Measurements from ENCODE around the gene VPS37C.

VPS37C gene

GRCh38 chr11:61154528-61154927 lies 6.7 kb downstream of the VPS37C start:
- no peak for DNase-seq (ENCODE audit: low read depth in 2 of 2)

DNA sequence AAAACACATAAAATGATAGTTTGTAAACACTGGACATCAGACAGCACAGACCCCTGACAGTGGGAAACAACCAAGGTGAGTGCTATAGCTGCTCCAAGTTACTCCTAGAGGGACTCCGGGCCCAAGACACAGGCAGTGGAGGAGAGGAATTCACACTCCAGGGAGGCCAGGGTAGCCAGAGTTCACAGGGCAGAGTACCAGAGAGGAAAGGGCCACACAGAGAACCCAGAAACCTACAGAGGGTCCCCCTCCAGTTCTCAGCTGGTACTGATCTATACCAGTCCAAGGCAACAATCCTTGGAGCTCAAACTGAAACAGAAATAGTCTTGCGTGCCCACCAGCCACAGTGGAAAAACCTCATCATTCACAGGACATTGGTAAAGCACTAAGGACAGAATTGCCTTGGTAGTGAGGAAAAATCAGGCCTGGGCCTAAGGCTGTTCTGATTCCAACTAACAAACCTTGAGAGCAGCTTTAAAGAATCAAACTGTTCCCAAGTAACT lies 7.6 kb downstream of the VPS37C start:
- DNase-seq (ENCODE audit: low read depth in 2 of 2): no peak

DNA sequence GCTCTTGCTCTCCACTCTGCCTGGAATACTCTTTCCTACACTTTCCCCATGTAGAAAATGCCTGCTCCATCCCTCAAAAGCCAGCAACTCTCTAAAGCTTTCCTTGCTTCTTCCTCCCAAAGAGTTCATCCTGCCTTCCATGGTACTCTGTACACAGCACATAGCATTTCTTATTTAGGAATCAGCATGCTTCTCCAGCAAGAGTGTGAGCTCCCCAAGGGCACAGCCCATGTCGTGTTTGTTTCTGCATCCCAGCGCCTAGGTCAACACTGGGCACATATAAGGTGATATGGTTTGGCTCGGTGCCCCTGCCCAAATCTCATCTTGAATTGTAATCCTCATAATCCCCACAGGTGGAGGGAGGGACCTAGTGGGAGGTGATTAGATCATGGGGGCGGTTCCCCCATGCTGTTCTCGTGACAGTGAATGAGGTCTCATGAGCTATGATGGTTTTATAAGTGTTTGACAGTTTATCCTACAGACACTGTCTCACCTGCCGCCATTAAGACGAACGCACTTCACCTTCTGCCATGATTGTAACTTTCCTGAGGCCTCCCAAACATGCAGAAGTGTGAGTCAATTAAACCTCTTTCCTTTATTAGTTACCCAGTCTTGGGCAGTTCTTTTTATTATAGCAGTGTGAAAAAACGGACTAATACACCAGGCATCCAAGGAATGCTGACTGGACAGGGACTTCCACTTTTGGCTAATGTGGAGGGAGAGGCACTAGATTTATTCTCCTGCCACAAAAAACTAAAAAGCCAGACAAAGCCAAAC lies 8.2 kb downstream of the VPS37C start:
- no peak for DNase-seq (ENCODE audit: low read depth in 2 of 2)

- DNase-seq (ENCODE audit: low read depth in 2 of 2): no peak
Observed at GRCh38 chr11:61151545-61152252, 9.5 kb downstream of the VPS37C start.

- no peak for DNase-seq (ENCODE audit: low read depth in 2 of 2)
Observed at GRCh38 chr11:61150706-61151544, 10.3 kb downstream of the VPS37C start.

- DNase-seq (ENCODE audit: low read depth in 2 of 2): no peak
Observed at GRCh38 chr11:61149624-61150615, 11.3 kb downstream of the VPS37C start.

DNA sequence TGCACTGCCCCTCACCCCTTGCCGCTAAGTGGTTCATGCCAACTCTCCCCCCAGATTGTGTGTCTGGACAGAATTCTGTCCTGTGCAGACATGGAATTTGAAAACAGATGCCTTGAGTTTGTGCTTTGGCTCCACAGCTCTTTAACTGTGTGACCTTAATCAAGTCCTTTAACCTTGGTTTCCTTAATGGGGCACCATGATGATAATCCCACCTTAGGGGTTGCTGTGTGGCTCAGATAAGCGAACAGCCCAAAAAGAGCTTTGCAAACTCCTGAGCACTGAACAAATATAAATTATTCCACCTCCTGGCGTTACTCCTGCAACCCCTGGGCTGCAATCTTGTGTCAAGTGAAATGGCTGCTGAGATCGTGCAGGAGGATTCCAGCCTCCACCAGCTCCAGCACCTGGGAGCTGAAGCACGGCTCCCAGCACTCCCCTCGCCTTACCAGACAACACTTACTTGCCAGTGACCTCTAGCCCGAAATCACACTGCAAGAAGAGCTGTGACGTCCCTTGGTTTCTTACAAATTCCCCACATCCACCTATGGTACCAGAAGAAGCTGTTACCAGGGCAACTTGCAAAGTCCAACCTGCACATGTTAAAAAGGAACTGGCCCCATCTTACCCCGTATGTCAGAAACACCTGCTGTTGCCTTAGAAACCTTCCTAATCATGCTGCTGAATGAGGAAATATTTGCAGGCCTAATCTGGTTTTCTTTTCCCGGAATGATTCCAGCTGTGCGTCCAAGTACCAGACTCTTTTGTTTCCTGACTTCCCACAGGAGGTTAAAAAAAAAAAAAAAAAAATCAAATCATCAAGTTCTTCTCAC lies 13.2 kb downstream of the VPS37C start:
- no peak for DNase-seq (ENCODE audit: low read depth in 2 of 2)

- DNase-seq (ENCODE audit: low read depth in 2 of 2): no peak
Observed at GRCh38 chr11:61147271-61147670, 14.0 kb downstream of the VPS37C start.

GRCh38 chr11:61146416-61146815 lies 14.8 kb downstream of the VPS37C start:
- no peak for DNase-seq (ENCODE audit: low read depth in 2 of 2)

- no peak for DNase-seq (ENCODE audit: low read depth in 2 of 2)
Observed at GRCh38 chr11:61145228-61146005, 15.8 kb downstream of the VPS37C start.

- DNase-seq (ENCODE audit: low read depth in 2 of 2): no peak
Observed at GRCh38 chr11:61144511-61145179, 16.6 kb downstream of the VPS37C start.

DNA sequence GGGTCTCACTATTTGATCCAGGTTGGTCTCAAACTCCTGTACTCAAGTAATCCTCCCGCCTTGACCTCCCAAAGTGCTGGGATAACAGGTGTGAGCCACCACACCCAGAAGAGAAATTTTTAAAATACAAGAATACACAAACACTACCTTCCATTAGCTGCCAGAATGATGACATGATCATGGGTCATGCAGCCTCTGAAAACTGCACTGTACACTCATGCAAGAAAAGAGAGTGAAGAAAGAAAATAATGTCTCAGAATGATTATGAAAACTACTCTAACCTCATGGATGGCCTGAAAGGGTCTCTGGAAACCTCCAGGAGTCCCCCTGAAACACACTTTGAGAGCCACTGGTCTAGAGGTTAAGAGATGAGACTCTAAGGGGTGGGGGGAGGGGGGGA lies 18.8 kb downstream of the VPS37C start:
- no peak for DNase-seq (ENCODE audit: low read depth in 2 of 2)

DNA sequence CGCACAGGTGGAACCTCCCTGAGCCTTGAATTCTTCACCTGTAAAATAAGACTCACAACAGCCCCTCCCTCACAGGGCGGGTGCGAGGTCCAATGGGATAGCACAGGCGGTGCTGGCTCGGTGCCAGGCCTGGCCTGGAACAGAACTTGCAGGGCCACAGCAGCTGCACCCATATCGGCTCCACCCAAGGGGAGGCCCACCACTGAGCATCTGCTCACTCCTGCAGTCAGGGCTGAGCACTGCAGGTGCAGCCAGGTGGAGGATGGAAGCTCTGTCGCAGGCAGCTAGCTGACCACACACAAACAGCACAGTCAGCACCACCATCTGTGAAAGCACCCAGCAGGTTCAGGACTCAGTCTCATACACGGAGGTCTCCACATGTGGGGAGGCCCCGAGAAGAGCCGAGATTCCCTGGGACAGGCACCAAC lies 19.6 kb downstream of the VPS37C start:
- no peak for DNase-seq (ENCODE audit: low read depth in 2 of 2)

DNA sequence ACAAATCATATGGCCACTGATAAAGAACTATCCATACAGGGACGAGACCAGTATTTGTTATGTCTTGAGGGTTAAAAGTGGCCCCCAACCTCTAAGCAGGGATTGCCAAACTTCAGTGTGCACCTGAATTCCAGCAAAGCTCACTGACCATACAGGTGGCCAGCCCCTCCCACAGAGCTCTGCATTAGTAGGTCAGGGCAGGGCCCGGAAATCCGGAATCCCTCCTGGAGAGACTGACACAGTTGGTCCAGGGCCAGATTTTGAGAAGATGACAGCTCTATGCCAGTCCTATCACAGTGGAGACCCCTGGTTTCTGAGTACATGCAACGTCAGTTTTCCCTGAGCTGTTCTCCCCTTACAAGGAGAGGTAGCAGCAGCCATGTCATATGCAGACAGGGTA lies 20.8 kb downstream of the VPS37C start:
- DNase-seq (ENCODE audit: low read depth in 2 of 2): no peak

GRCh38 chr11:61139387-61139786 lies 21.8 kb downstream of the VPS37C start:
- DNase-seq (ENCODE audit: low read depth in 2 of 2): no peak

- no peak for DNase-seq (ENCODE audit: low read depth in 2 of 2)
Observed at GRCh38 chr11:61138935-61139334, 22.3 kb downstream of the VPS37C start.

DNA sequence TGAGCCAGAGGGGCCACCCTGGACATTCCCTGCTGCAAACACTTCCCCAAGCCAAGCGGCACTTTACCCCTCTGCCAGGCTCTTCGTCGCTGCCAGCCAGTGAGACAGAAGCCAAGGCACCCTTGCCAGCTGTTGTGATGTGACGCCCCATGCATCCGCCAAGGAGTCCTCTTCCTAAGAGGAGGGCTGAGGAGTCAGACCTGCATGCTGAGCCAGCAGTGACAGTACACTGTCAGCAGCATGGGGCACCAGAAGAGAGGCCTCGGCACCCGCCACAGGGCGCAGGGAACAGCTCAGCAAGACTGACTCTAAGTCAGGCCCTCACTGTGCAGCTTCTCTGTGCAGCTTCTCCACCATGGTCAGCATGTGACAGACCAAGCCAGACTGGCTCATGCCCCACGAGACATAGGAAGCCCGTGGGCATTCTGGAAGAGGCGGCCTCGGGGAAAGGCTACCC lies 26.4 kb downstream of the VPS37C start:
- DNase-seq (ENCODE audit: low read depth in 2 of 2): no peak

- DNase-seq (ENCODE audit: low read depth in 2 of 2): no peak
Observed at GRCh38 chr11:61133956-61134662, 27.1 kb downstream of the VPS37C start.
